HG03469 (cell line): Measurements from ENCODE around the gene SMIM24.
"Not testable (repeated sequence)": the region's sequence is repeated elsewhere in the genome, so short reads cannot be mapped to it uniquely, and the experiment has no call there.

Experiments
- ATAC-seq: cut with Tn5 transposase; IDR thresholded peaks from one replicate; pipeline ENCODE4 v1.9.1; 2021; ENCODE audit warnings: mild to moderate bottlenecking, moderate library complexity, moderate number of reproducible peaks; ENCODE audit not compliant: unreplicated experiment

SMIM24 gene

GRCh38 chr19:3440082-3440481, 40.2 kb downstream of the SMIM24 start:
- ATAC-seq: no peak

DNA sequence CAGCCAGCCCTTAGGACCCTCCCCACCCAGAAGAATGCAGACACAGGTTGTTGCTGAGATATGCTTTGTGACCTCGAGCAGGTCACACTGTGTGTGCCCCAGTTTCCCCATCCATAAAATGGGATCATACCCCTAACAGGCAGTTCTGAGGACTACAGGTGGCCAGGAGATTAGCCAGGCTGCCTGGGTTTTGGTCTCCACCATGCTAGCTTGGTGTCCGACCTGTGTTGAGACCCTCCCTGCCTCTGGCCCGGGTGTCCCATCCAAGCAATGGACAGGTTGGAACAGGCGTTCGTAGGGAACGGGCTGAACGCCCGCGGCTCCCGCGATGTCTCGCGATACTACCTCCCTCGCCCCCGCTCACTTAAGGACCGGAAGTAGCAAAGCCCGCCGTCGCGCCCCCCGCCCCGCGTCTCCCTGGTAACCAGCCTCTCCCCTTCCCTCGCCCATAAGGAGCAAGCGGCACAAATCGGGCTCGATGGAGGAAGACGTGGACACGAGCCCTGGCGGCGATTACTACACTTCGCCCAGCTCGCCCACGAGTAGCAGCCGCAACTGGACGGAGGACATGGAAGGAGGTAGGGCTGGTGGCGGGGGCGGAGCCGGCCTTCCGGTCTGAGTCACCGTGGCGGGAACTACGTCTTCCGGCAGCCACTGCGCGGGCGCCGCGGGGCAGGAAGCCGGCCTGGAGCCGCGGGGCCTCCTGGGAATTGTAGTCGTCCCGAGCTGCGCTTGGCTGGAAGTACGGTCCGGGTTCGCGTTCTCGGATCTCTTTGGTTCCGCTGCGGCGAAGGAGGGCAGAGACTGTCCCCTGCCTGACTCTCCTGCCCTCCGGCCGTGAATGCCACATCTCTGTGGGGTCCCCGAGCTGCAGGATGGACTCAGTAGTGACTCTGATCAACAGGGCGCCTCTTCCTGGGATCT, 45.4 kb downstream of the SMIM24 start:
- peak; percentile 70 for ATAC-seq

GRCh38 chr19:3433805-3434540, 46.4 kb downstream of the SMIM24 start:
- ATAC-seq: no peak

GRCh38 chr19:3433313-3433712, 47.0 kb downstream of the SMIM24 start:
- ATAC-seq: no peak

- ATAC-seq: no peak
These were observed 48.4 kb downstream of the SMIM24 start for GRCh38 chr19:3431760-3432397.

DNA sequence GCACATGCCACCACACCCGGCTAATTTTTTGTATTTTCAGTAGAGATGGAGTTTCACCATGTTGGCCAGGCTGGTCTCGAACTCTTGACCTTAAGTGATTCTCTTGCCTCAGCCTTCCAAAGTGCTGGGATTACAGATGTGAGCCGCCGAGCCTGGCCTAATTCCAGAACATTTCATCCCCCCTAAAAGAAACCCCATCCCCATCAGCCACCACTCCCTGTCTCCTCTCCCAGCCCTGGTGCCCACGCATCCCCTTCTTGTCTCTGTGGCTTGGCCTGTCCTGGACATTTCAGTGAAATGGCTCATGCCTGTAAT, 50.0 kb downstream of the SMIM24 start:
- ATAC-seq: not testable (repeated sequence)

- ATAC-seq: no peak
These were observed 53.9 kb downstream of the SMIM24 start for GRCh38 chr19:3426433-3426832.
